ENCODE results near the gene MDM2. TPM values are rescaled to one million over a fixed set of nuclear protein-coding genes. Genes with fewer than 3 reads are reported as not detected.

MDM2 gene
- total and polyA plus RNA-seq, 2 of the 13 experiments (the other 11 are each of a cell fraction or from before 2014, with no cell fraction given) = 29.3 to 314 TPM

DNA sequence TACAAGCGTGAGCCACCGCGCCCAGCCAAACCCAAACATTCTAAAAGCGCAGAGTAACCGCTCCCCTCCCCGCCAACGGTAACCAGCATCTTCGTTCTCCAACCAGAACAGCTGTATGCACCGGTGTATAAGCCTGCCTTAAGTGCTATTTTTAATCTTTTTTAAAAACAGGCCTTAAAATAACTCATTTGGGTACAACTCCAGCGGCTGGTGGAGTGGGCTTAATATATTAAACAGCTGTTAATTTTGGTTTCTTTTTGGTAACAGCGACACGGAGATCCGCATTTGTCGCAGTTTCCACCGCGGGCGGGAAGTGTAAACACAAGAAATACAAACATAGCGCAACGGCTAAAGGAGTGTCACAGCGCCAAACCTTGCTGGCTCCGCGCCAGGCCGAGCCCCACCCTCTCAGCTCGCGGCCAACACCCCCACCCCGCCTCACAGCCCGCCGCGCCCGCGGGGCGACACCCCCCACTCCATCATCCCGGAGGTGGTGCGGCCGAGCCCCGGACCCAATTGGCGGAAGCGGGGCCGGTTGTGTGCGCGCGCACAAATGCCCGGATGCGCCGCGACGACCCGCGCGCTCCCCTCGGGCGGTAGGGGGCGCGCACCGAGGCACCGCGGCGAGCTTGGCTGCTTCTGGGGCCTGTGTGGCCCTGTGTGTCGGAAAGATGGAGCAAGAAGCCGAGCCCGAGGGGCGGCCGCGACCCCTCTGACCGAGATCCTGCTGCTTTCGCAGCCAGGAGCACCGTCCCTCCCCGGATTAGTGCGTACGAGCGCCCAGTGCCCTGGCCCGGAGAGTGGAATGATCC lies at the start of gene MDM2 (continued):
- TF ChIP-seq NR3C1 (CRISPR knock-in tag; IDR thresholded peaks at IDR 0.05) = no peak
- no peak for TF ChIP-seq ZNF496 (CRISPR knock-in tag; IDR thresholded peaks at IDR 0.05; ENCODE audit: insufficient replicate concordance)
- peak; percentile 61; the same call in 1 of the 2 replicates for TF ChIP-seq ZNF124 (CRISPR knock-in tag; IDR thresholded peaks at IDR 0.05)
- TF ChIP-seq EP300 (IDR thresholded peaks at IDR 0.05; ENCODE audit: low read depth in 2 of 2, low read length in 2 of 2) = peak in 1 of 2 experiments; percentile 40; a peak in 2 of 4 replicates
- TF ChIP-seq EP300 (CRISPR knock-in tag; IDR thresholded peaks at IDR 0.05; ENCODE audit: borderline replicate concordance) = no peak
- TF ChIP-seq CBFB (CRISPR knock-in tag; IDR thresholded peaks at IDR 0.05) = peak; percentile 53; the same call in 1 of the 2 replicates
- no peak for TF ChIP-seq FOXJ3 (CRISPR knock-in tag; IDR thresholded peaks at IDR 0.05; ENCODE audit: borderline replicate concordance)
- TF ChIP-seq, protein P1, sequence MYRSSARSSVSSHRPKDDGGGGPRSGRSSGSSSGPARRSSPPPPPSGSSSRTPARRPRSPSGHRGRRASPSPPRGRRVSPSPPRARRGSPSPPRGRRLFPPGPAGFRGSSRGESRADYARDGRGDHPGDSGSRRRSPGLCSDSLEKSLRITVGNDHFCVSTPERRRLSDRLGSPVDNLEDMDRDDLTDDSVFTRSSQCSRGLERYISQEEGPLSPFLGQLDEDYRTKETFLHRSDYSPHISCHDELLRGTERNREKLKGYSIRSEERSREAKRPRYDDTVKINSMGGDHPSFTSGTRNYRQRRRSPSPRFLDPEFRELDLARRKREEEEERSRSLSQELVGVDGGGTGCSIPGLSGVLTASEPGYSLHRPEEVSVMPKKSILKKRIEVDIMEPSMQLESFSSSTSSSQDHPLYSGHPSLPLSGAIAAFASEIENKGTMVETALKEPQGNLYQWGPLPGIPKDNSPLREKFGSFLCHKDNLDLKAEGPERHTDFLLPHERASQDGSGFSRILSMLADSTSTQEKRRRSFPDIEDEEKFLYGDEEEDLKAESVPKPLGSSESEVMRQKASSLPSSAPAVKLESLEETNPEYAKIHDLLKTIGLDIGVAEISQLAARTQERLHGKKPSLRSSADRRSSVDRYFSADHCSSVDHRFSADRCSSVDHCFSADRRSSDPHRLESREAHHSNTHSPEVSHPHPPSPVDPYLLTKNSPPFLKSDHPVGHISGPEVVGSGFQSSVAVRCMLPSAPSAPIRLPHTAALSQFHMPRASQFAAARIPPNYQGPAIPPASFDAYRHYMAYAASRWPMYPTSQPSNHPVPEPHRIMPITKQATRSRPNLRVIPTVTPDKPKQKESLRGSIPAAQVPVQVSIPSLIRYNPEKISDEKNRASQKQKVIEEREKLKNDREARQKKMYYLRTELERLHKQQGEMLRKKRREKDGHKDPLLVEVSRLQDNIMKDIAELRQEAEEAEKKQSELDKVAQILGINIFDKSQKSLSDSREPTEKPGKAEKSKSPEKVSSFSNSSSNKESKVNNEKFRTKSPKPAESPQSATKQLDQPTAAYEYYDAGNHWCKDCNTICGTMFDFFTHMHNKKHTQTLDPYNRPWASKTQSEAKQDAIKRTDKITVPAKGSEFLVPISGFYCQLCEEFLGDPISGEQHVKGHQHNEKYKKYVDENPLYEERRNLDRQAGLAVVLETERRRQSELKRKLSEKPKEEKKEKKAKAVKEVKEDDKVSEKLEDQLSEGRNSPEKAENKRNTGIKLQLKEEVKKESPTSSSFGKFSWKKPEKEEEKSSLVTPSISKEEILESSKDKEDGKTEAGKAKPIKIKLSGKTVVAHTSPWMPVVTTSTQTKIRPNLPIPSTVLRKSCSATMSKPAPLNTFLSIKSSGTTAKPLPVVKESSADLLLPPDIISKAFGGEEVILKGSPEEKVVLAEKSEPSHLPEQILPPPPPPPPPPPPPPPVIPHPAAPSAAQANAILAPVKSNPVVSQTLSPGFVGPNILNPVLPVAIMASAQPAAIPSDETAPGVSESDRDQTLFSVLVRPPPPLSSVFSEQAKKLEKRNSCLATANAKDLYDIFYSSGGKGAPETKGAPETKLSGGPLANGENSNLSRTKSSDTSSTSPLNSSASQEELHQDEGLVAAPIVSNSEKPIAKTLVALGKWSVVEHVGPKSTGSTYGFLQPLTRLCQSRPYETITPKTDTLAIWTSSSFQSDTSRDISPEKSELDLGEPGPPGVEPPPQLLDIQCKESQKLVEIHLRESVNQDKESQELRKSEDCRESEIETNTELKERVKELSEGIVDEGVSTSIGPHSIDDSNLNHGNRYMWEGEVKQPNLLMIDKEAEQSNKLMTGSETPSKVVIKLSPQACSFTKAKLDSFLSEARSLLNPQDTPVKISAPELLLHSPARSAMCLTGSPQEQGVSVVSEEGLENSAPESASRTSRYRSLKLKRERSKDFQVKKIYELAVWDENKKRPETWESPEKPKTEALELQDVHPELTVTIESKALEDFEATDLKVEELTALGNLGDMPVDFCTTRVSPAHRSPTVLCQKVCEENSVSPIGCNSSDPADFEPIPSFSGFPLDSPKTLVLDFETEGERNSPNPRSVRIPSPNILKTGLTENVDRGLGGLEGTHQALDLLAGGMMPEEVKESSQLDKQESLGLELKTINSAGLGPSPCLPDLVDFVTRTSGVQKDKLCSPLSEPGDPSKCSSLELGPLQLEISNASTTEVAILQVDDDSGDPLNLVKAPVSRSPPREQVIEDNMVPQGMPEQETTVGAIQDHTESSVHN (CRISPR knock-in tag; IDR thresholded peaks at IDR 0.05) = 0 out of 2 replicates have a peak, but pooled peaks have one; percentile 46
- TF ChIP-seq ZNF362 (CRISPR knock-in tag; IDR thresholded peaks at IDR 0.05; ENCODE audit: borderline replicate concordance) = peak; percentile 17; the same call in 1 of the 2 replicates
- TF ChIP-seq RXRA (CRISPR knock-in tag; IDR thresholded peaks at IDR 0.05) = peak; percentile 47
- TF ChIP-seq, protein P2, sequence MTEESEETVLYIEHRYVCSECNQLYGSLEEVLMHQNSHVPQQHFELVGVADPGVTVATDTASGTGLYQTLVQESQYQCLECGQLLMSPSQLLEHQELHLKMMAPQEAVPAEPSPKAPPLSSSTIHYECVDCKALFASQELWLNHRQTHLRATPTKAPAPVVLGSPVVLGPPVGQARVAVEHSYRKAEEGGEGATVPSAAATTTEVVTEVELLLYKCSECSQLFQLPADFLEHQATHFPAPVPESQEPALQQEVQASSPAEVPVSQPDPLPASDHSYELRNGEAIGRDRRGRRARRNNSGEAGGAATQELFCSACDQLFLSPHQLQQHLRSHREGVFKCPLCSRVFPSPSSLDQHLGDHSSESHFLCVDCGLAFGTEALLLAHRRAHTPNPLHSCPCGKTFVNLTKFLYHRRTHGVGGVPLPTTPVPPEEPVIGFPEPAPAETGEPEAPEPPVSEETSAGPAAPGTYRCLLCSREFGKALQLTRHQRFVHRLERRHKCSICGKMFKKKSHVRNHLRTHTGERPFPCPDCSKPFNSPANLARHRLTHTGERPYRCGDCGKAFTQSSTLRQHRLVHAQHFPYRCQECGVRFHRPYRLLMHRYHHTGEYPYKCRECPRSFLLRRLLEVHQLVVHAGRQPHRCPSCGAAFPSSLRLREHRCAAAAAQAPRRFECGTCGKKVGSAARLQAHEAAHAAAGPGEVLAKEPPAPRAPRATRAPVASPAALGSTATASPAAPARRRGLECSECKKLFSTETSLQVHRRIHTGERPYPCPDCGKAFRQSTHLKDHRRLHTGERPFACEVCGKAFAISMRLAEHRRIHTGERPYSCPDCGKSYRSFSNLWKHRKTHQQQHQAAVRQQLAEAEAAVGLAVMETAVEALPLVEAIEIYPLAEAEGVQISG (CRISPR knock-in tag; IDR thresholded peaks at IDR 0.05) = peak; percentile 67
- TF ChIP-seq ZNF883 (CRISPR knock-in tag; IDR thresholded peaks at IDR 0.05; ENCODE audit: not compliant biosample characterization) = peak; percentile 48
- TF ChIP-seq ZNF501 (CRISPR knock-in tag; IDR thresholded peaks at IDR 0.05) = peak; percentile 92

Measured in HepG2 (cell line).